Measurements from ENCODE around the gene SIGLEC1. TPM values are rescaled to one million over a fixed set of nuclear protein-coding genes. Genes with fewer than 3 reads are reported as not detected.

Gene SIGLEC1
- total RNA-seq, 4 donors from 2014 or later: 1.0 to 7.9 (median 3.4) TPM

DNA sequence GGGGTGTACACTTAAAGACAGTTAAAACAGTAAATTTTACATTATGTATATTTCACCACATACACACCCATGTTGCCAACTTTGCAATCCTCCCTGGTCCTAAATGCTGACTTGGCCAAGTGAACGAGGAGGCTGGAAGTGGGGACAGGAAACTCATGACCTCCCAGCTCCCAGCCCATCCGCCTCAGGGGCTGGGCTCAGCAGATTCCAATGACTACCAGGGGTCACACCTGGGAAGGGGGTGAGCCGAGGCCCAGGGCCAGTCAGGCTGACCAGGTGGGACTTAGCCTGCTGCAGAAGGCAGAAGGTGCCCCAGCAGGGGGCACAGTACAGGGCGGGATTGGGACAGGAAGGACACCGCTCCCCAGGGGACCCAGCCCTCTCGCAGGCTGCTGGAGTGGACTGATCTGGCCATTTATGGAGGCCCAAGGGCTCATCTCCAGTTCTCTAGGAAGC, 2.4 kb downstream of the SIGLEC1 start:
- no peaks in the 10 kb centered on the region for H3K4me1 ChIP-seq
- H3K27me3 ChIP-seq: no peaks in the 10 kb centered on the region
- no peak for DNase-seq
- no peak overlapping the region for H3K27ac ChIP-seq
- intact Hi-C loops (cut with DNase I; ENCODE audit: low total_unique reads): loop anchor here (2.0 kb wide), 1 partner anchor 33 kb away; no protein-coding TSS in a partner anchor
- TF ChIP-seq, protein P1, sequence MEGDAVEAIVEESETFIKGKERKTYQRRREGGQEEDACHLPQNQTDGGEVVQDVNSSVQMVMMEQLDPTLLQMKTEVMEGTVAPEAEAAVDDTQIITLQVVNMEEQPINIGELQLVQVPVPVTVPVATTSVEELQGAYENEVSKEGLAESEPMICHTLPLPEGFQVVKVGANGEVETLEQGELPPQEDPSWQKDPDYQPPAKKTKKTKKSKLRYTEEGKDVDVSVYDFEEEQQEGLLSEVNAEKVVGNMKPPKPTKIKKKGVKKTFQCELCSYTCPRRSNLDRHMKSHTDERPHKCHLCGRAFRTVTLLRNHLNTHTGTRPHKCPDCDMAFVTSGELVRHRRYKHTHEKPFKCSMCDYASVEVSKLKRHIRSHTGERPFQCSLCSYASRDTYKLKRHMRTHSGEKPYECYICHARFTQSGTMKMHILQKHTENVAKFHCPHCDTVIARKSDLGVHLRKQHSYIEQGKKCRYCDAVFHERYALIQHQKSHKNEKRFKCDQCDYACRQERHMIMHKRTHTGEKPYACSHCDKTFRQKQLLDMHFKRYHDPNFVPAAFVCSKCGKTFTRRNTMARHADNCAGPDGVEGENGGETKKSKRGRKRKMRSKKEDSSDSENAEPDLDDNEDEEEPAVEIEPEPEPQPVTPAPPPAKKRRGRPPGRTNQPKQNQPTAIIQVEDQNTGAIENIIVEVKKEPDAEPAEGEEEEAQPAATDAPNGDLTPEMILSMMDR (IDR thresholded peaks at IDR 0.05): no peak
- no peak for TF ChIP-seq POLR2A (IDR thresholded peaks at IDR 0.05)
- H3K4me3 ChIP-seq: no peak overlapping the region
- H3K9me3 ChIP-seq: no peaks in the 10 kb centered on the region
- no peaks in the 10 kb centered on the region for H3K36me3 ChIP-seq

DNA sequence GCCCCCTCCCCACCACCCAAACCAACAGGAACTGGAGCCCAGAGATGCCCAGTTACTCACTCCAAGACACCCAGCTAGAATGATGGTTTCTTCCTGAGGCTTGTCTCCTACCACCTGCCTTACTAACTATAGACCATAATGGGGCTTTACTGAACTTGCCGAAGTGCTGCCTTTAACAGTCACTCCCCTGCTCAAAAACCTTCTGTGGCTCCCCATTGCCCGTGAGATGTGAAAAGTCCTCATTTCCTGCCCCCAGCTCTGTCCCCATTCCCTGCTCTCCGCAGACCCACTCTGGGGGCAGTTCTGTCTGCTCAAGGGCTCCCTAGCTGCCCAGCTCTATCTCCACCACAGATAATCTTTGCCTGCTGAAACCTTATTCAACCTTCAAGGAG, 4.9 kb downstream of the SIGLEC1 start:
- Histone ChIP-seq H3K4me1 (no peaks in the 10 kb centered on the region), H3K36me3 (no peaks in the 10 kb centered on the region), H3K4me3 (no peak overlapping the region), H3K27ac (no peak overlapping the region), H3K9me3 (no peaks in the 10 kb centered on the region), H3K27me3 (no peaks in the 10 kb centered on the region)
- intact Hi-C loops (cut with DNase I; ENCODE audit: low total_unique reads): no loop called here
- DNase-seq: no peak
- TF ChIP-seq, protein P1 (IDR thresholded peaks at IDR 0.05): no peak
- TF ChIP-seq POLR2A (IDR thresholded peaks at IDR 0.05): no peak

DNA sequence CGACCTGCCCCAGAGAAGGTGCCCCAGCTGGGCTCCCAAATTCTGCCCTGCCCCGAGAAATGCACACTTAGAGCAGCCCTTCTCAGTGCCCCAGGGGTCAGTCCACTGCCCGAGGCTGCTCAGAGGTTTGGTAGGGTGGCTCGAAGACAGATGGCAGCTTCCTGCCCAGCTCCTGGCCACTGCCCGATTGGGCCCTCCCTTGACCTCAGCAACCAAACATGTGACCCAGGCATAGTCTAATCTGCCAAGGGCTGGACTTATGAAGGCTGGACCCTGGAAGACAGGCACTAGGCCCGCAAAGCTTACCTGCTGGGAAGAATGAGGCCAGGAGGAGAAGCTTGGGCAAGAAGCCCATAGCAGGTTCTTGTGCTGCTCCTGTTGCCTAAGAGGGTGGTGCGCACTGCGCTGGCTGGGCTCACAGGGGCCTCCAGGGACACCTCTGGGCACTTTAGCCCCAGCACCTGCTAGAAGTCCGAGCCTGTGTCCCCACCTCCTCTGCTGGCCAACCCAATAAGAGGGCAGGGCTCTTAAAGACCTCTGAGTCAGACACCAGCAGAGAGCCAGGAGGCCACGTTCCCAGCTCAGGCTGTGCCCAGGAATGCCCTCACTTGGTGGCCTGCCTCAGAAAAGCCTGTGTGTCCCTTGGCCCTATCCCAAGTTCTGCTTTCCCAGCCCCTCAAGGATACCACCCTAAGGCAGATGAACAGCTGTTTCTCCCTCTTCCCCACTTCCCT, 5.5 kb downstream of the SIGLEC1 start:
- DNase-seq: no peak
- Histone ChIP-seq H3K27me3 (no peaks in the 10 kb centered on the region), H3K4me3 (no peak overlapping the region), H3K36me3 (no peaks in the 10 kb centered on the region), H3K9me3 (no peaks in the 10 kb centered on the region), H3K4me1 (no peaks in the 10 kb centered on the region), H3K27ac (no peak overlapping the region)
- TF ChIP-seq POLR2A (IDR thresholded peaks at IDR 0.05): no peak
- TF ChIP-seq, protein P1 (IDR thresholded peaks at IDR 0.05): no peak
- intact Hi-C loops (cut with DNase I; ENCODE audit: low total_unique reads): no loop called here

DNA sequence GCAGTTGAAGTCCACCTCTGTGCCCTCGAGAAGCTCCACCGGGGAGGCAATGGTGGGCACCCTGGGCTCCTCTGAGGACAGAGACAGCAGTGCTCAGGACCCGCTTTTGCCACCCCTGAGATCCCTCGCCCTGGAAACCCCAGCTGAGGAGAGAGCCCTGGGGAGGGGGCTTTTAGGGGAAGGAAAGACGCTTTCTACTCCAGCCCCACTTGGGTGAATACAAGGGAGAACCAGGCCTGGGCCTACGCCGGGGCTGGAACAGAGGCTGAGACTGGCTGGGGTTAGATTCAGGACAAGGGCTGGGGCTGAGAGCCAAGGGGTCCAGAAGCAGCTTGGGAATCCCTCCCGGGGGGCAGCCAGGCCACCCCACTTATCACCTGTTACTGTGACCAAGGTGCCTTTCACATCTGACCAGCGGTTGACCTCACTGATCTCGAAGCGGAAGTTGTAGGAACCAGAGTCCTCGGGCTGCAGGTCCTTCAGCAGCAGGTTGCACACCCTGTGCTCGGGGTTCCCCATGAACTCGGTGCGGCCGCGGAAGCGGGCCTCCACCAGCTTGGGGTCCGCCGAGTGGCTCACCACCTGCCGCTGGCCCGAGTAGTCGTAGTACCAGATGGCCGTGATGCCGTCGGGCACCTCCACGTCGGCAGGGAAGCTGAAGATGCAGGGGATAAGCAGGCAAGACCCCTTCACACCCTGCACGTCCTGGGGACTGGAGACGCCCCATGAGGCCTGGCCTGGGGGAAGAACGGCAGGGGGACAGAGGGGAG, 6.2 kb downstream of the SIGLEC1 start:
- H3K9me3 ChIP-seq: no peaks in the 10 kb centered on the region
- no peak overlapping the region for H3K27ac ChIP-seq
- TF ChIP-seq, protein P1 (IDR thresholded peaks at IDR 0.05): no peak
- TF ChIP-seq POLR2A (IDR thresholded peaks at IDR 0.05): no peak

DNA sequence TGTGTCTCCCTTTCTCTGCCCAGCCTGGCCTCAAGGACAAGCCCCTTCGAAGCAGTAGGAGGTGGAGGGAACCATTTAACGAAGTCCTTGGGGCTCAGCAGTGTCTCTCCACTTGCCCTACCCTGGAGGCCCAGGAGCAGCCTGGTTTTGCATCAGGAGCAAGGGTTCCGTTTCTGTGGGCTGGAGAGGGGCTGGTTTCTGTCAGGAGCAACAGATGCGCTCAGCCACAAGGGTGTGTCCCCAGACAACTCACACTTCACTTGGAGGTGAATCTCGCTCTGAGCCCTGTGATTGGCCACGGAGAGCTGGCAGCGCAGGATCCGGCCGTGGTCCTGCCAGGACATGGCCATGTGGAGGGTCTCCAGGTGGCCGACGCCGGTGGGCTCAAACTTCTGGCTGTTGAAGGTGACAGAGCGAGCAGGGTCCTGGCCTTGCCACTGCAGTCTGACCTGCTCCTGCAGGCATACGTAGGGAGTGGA, 6.9 kb downstream of the SIGLEC1 start:
- H3K9me3 ChIP-seq: no peaks in the 10 kb centered on the region
- H3K36me3 ChIP-seq: no peaks in the 10 kb centered on the region
- TF ChIP-seq, protein P1 (IDR thresholded peaks at IDR 0.05): no peak
- TF ChIP-seq POLR2A (IDR thresholded peaks at IDR 0.05): no peak
- no peaks in the 10 kb centered on the region for H3K4me1 ChIP-seq
- no peak overlapping the region for H3K4me3 ChIP-seq
- no peak for DNase-seq
- H3K27me3 ChIP-seq: no peaks in the 10 kb centered on the region
- no peak overlapping the region for H3K27ac ChIP-seq
- intact Hi-C loops (cut with DNase I; ENCODE audit: low total_unique reads): no loop called here

More for the DNA sequence above, 6.2 kb downstream of the SIGLEC1 start:
- no peak for DNase-seq
- Histone ChIP-seq H3K4me3 (no peak overlapping the region), H3K4me1 (no peaks in the 10 kb centered on the region), H3K27me3 (no peaks in the 10 kb centered on the region), H3K36me3 (no peaks in the 10 kb centered on the region)
- intact Hi-C loops (cut with DNase I; ENCODE audit: low total_unique reads): no loop called here
